ENCODE results near the gene STAM2.
"Not testable (repeated sequence)": the region's sequence is repeated elsewhere in the genome, so short reads cannot be mapped to it uniquely, and the experiment has no call there.

Gene STAM2

GRCh38 chr2:152172201-152172785 lies 3.3 kb downstream of the STAM2 start:
- DNase-seq (ENCODE audit: low read depth in 2 of 2): not testable (repeated sequence)

- DNase-seq (ENCODE audit: low read depth in 2 of 2): no peak
These were observed 3.8 kb downstream of the STAM2 start for GRCh38 chr2:152171718-152172117.

- not testable (repeated sequence) for DNase-seq (ENCODE audit: low read depth in 2 of 2)
These were observed 6.4 kb downstream of the STAM2 start for GRCh38 chr2:152169158-152169557.

- not testable (repeated sequence) for DNase-seq (ENCODE audit: low read depth in 2 of 2)
These were observed 8.1 kb downstream of the STAM2 start for GRCh38 chr2:152167470-152167869.

GRCh38 chr2:152167065-152167464 lies 8.5 kb downstream of the STAM2 start:
- no peak for DNase-seq (ENCODE audit: low read depth in 2 of 2)

GRCh38 chr2:152166633-152167032 lies 8.9 kb downstream of the STAM2 start:
- no peak for DNase-seq (ENCODE audit: low read depth in 2 of 2)

- DNase-seq (ENCODE audit: low read depth in 2 of 2): no peak
These were observed 9.8 kb downstream of the STAM2 start for GRCh38 chr2:152165780-152166179.

GRCh38 chr2:152165306-152165705 lies 10.3 kb downstream of the STAM2 start:
- DNase-seq (ENCODE audit: low read depth in 2 of 2): no peak

- DNase-seq (ENCODE audit: low read depth in 2 of 2): not testable (repeated sequence)
These were observed 11.9 kb downstream of the STAM2 start for GRCh38 chr2:152163669-152164068.

- DNase-seq (ENCODE audit: low read depth in 2 of 2): no peak
These were observed 13.4 kb downstream of the STAM2 start for GRCh38 chr2:152162141-152162540.

GRCh38 chr2:152161598-152161997 lies 14.0 kb downstream of the STAM2 start:
- DNase-seq (ENCODE audit: low read depth in 2 of 2): no peak

GRCh38 chr2:152160378-152160777 lies 15.2 kb downstream of the STAM2 start:
- not testable (repeated sequence) for DNase-seq (ENCODE audit: low read depth in 2 of 2)

GRCh38 chr2:152157253-152157652 lies 18.3 kb downstream of the STAM2 start:
- DNase-seq (ENCODE audit: low read depth in 2 of 2): no peak

GRCh38 chr2:152155209-152155608 lies 20.4 kb downstream of the STAM2 start:
- DNase-seq (ENCODE audit: low read depth in 2 of 2): no peak

- DNase-seq (ENCODE audit: low read depth in 2 of 2): no peak
These were observed 21.1 kb downstream of the STAM2 start for GRCh38 chr2:152154462-152154861.

- DNase-seq (ENCODE audit: low read depth in 2 of 2): no peak
These were observed 40.9 kb downstream of the STAM2 start for GRCh38 chr2:152134488-152135280.

GRCh38 chr2:152132306-152132705 lies 43.3 kb downstream of the STAM2 start:
- no peak for DNase-seq (ENCODE audit: low read depth in 2 of 2)

- DNase-seq (ENCODE audit: low read depth in 2 of 2): no peak
These were observed 47.9 kb downstream of the STAM2 start for GRCh38 chr2:152127628-152128027.

- no peak for DNase-seq (ENCODE audit: low read depth in 2 of 2)
These were observed 48.9 kb downstream of the STAM2 start for GRCh38 chr2:152126664-152127063.

- no peak for DNase-seq (ENCODE audit: low read depth in 2 of 2)
These were observed 53.4 kb downstream of the STAM2 start for GRCh38 chr2:152122161-152122560.

GRCh38 chr2:152120430-152120829 lies 55.1 kb downstream of the STAM2 start:
- DNase-seq (ENCODE audit: low read depth in 2 of 2): no peak

- DNase-seq (ENCODE audit: low read depth in 2 of 2): no peak
These were observed 59.6 kb downstream of the STAM2 start for GRCh38 chr2:152115952-152116351.

GRCh38 chr2:152114366-152114765 lies 61.2 kb downstream of the STAM2 start:
- no peak for DNase-seq (ENCODE audit: low read depth in 2 of 2)
